ENCODE data around the gene IFI44L. TPM values are rescaled to one million over a fixed set of nuclear protein-coding genes. Genes with fewer than 3 reads are reported as not detected.

The IFI44L gene
- total RNA-seq, 1 donor from 2014 or later: not detected

GRCh38 chr1:78630600-78630999 is 10.4 kb downstream of the IFI44L start:
- H3K36me3 Mint-ChIP-seq (ENCODE audit: insufficient read depth): no peaks in the 10 kb centered on the region
- H3K9me3 Mint-ChIP-seq (ENCODE audit: low read depth): no peaks in the 10 kb centered on the region
- H3K27me3 Mint-ChIP-seq: peaks cover 17% of the 10 kb centered on the region
- no peak for TF ChIP-seq CTCF (IDR thresholded peaks at IDR 0.05; ENCODE audit: unreplicated experiment)
- H3K27ac Mint-ChIP-seq: no peak overlapping the region
- H3K4me3 Mint-ChIP-seq (ENCODE audit: low read depth): no peak overlapping the region
- no peaks in the 10 kb centered on the region for H3K4me1 Mint-ChIP-seq (ENCODE audit: low read depth)
- no peak for DNase-seq (ENCODE audit: low spot score, unreplicated experiment)

- Mint-ChIP-seq H3K4me1 (ENCODE audit: low read depth) (no peaks in the 10 kb centered on the region), H3K4me3 (ENCODE audit: low read depth) (no peak overlapping the region), H3K9me3 (ENCODE audit: low read depth) (no peaks in the 10 kb centered on the region), H3K36me3 (ENCODE audit: insufficient read depth) (no peaks in the 10 kb centered on the region), H3K27ac (no peak overlapping the region), H3K27me3 (peaks cover 16% of the 10 kb centered on the region)
- TF ChIP-seq CTCF (IDR thresholded peaks at IDR 0.05; ENCODE audit: unreplicated experiment): no peak
- no peak for DNase-seq (ENCODE audit: low spot score, unreplicated experiment)
These were observed 13.0 kb downstream of the IFI44L start for GRCh38 chr1:78633209-78633608.

GRCh38 chr1:78640462-78640861 is 20.2 kb downstream of the IFI44L start:
- H3K4me3 Mint-ChIP-seq (ENCODE audit: low read depth): no peak overlapping the region
- DNase-seq (ENCODE audit: low spot score, unreplicated experiment): no peak
- no peaks in the 10 kb centered on the region for H3K4me1 Mint-ChIP-seq (ENCODE audit: low read depth)
- TF ChIP-seq CTCF (IDR thresholded peaks at IDR 0.05; ENCODE audit: unreplicated experiment): no peak
- H3K36me3 Mint-ChIP-seq (ENCODE audit: insufficient read depth): no peaks in the 10 kb centered on the region
- H3K9me3 Mint-ChIP-seq (ENCODE audit: low read depth): peaks cover 8% of the 10 kb centered on the region
- H3K27ac Mint-ChIP-seq: no peak overlapping the region
- H3K27me3 Mint-ChIP-seq: peaks cover 9% of the 10 kb centered on the region

- H3K9me3 Mint-ChIP-seq (ENCODE audit: low read depth): peaks cover 13% of the 10 kb centered on the region
- TF ChIP-seq CTCF (IDR thresholded peaks at IDR 0.05; ENCODE audit: unreplicated experiment): no peak
- H3K36me3 Mint-ChIP-seq (ENCODE audit: insufficient read depth): no peaks in the 10 kb centered on the region
- no peak for DNase-seq (ENCODE audit: low spot score, unreplicated experiment)
- H3K4me3 Mint-ChIP-seq (ENCODE audit: low read depth): no peak overlapping the region
- H3K4me1 Mint-ChIP-seq (ENCODE audit: low read depth): no peaks in the 10 kb centered on the region
- peaks cover 9% of the 10 kb centered on the region for H3K27me3 Mint-ChIP-seq
- no peak overlapping the region for H3K27ac Mint-ChIP-seq
These were observed 21.3 kb downstream of the IFI44L start for GRCh38 chr1:78641558-78641957.

GRCh38 chr1:78645723-78646122 is 25.5 kb downstream of the IFI44L start:
- no peak for TF ChIP-seq CTCF (IDR thresholded peaks at IDR 0.05; ENCODE audit: unreplicated experiment)
- no peak for DNase-seq (ENCODE audit: low spot score, unreplicated experiment)
- no peaks in the 10 kb centered on the region for H3K4me1 Mint-ChIP-seq (ENCODE audit: low read depth)
- H3K27me3 Mint-ChIP-seq: peaks cover 5% of the 10 kb centered on the region
- H3K36me3 Mint-ChIP-seq (ENCODE audit: insufficient read depth): no peaks in the 10 kb centered on the region
- no peak overlapping the region for H3K4me3 Mint-ChIP-seq (ENCODE audit: low read depth)
- peaks cover 19% of the 10 kb centered on the region for H3K9me3 Mint-ChIP-seq (ENCODE audit: low read depth)
- H3K27ac Mint-ChIP-seq: no peak overlapping the region
